Suprapubic skin (tissue), 4 donors: ENCODE results near the gene E2F3. TPM values are rescaled to one million over a fixed set of nuclear protein-coding genes. Genes with fewer than 3 reads are reported as not detected.
"Not testable (repeated sequence)": the region's sequence is repeated elsewhere in the genome, so short reads cannot be mapped to it uniquely, and the experiment has no call there.

ENCODE experiments used
- DNase-seq, 2 donors: peaks; one replicate each; pipeline ENCODE4 v3.0.0-alpha.2; 2019; ENCODE audit warnings: low spot score in 2 of 2
- H3K27ac ChIP-seq: fragments of 200-600 bp; sonication (generic); one replicate; pipeline ENCODE4 v1.5.1; 2019
- H3K27me3 ChIP-seq: fragments of 200-600 bp; sonication (generic); one replicate; pipeline ENCODE4 v1.5.1; 2019
- H3K36me3 ChIP-seq: fragments of 200-600 bp; sonication (generic); one replicate; pipeline ENCODE4 v1.5.1; 2019
- H3K4me1 ChIP-seq: fragments of 200-600 bp; sonication (generic); one replicate; pipeline ENCODE4 v1.5.1; 2019
- H3K4me3 ChIP-seq: fragments of 200-600 bp; sonication (generic); one replicate; pipeline ENCODE4 v1.5.1; 2019; ENCODE audit warnings: mild to moderate bottlenecking
- H3K9me3 ChIP-seq: fragments of 200-600 bp; sonication (generic); one replicate; pipeline ENCODE4 v1.5.1; 2019
- EP300 ChIP-seq: sonication (generic); formaldehyde crosslinking; IDR thresholded peaks from one replicate; pipeline ENCODE4 v1.6.1; 2017; ENCODE audit warnings: antibody characterized with exemption
- POLR2A ChIP-seq, 2 donors: fragments of 450-650 bp; IDR thresholded peaks; one replicate each; pipeline ENCODE4 v1.6.1; 2017; ENCODE audit warnings: antibody characterized with exemption in 2 of 2, mild to moderate bottlenecking in 2 of 2, moderate library complexity in 2 of 2
- POLR2AphosphoS5 ChIP-seq, 3 donors: sonication (generic); formaldehyde crosslinking; IDR thresholded peaks; one replicate each; pipeline ENCODE4 v1.6.1; 2017; ENCODE audit warnings: antibody characterized with exemption in 3 of 3
- WGBS: methylation state at CpG from one replicate; pipeline ENCODE4 v1.1.5; 2018; 5-methylcytosine and 5-hydroxymethylcytosine counted together
- total RNA-seq, 4 donors: library from RNA; depleted of rRNA; stranded (reverse); fragments of >200 nt; gene quantifications; one replicate each; pipeline ENCODE4 v1.1.0, GENCODE V29; 2016
- TF ChIP-seq, protein P1 (sequence below), 2 donors: fragments of 200-600 bp in 1 of 2; fragments of 450-650 bp in 1 of 2; sonication (generic) in 1 of 2; IDR thresholded peaks; one replicate each; pipeline ENCODE4 v1.5.1; 2016 to 2019; ENCODE audit warnings: antibody characterized with exemption in 2 of 2, mild to moderate bottlenecking in 1 of 2, moderate library complexity in 1 of 2

Gene E2F3
- total RNA-seq, 4 donors from 2014 or later: 1.9 to 3.6 (median 2.9) TPM

- peaks cover 10% of the 10 kb centered on the region for H3K4me1 ChIP-seq
- not testable (repeated sequence) for H3K4me3 ChIP-seq, H3K9me3 ChIP-seq, H3K36me3 ChIP-seq, DNase-seq, H3K27me3 ChIP-seq, H3K27ac ChIP-seq
- 40% methylated on average over 5 of the region's 5 CpGs for WGBS
- TF ChIP-seq, protein P1, sequence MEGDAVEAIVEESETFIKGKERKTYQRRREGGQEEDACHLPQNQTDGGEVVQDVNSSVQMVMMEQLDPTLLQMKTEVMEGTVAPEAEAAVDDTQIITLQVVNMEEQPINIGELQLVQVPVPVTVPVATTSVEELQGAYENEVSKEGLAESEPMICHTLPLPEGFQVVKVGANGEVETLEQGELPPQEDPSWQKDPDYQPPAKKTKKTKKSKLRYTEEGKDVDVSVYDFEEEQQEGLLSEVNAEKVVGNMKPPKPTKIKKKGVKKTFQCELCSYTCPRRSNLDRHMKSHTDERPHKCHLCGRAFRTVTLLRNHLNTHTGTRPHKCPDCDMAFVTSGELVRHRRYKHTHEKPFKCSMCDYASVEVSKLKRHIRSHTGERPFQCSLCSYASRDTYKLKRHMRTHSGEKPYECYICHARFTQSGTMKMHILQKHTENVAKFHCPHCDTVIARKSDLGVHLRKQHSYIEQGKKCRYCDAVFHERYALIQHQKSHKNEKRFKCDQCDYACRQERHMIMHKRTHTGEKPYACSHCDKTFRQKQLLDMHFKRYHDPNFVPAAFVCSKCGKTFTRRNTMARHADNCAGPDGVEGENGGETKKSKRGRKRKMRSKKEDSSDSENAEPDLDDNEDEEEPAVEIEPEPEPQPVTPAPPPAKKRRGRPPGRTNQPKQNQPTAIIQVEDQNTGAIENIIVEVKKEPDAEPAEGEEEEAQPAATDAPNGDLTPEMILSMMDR (IDR thresholded peaks at IDR 0.05): peak; percentile 23 to 36
These were observed 127.4 kb downstream of the E2F3 start for GRCh38 chr6:20529086-20529448.

GRCh38 chr6:20532881-20533280 is 131.2 kb downstream of the E2F3 start:
- H3K4me3 ChIP-seq: no peak overlapping the region
- WGBS: 97% methylated on average over 1 of the region's 1 CpG

GRCh38 chr6:20533746-20534294 is 132.1 kb downstream of the E2F3 start:
- H3K4me3 ChIP-seq: peak overlapping the region; percentile 89
- peaks cover 21% of the 10 kb centered on the region for H3K4me1 ChIP-seq
- TF ChIP-seq POLR2AphosphoS5 (IDR thresholded peaks at IDR 0.05): no peak
- no peak for TF ChIP-seq EP300
- TF ChIP-seq, protein P1 (IDR thresholded peaks at IDR 0.05): no peak
- no peak for TF ChIP-seq POLR2A (IDR thresholded peaks at IDR 0.05)
- H3K27me3 ChIP-seq: no peaks in the 10 kb centered on the region
- no peak for DNase-seq
- 46% methylated on average over 6 of the region's 6 CpGs for WGBS
- H3K36me3 ChIP-seq: no peaks in the 10 kb centered on the region
- no peak overlapping the region for H3K27ac ChIP-seq
- H3K9me3 ChIP-seq: no peaks in the 10 kb centered on the region

More at GRCh38 chr6:20532881-20533280, 131.2 kb downstream of the E2F3 start:
- Histone ChIP-seq H3K27me3 (no peaks in the 10 kb centered on the region), H3K9me3 (no peaks in the 10 kb centered on the region), H3K4me1 (peaks cover 27% of the 10 kb centered on the region), H3K36me3 (no peaks in the 10 kb centered on the region), H3K27ac (no peak overlapping the region)
- DNase-seq: no peak
- TF ChIP-seq EP300 (no peak), POLR2AphosphoS5 (IDR thresholded peaks at IDR 0.05) (no peak), POLR2A (IDR thresholded peaks at IDR 0.05) (no peak)
- TF ChIP-seq, protein P1 (IDR thresholded peaks at IDR 0.05): no peak

DNA sequence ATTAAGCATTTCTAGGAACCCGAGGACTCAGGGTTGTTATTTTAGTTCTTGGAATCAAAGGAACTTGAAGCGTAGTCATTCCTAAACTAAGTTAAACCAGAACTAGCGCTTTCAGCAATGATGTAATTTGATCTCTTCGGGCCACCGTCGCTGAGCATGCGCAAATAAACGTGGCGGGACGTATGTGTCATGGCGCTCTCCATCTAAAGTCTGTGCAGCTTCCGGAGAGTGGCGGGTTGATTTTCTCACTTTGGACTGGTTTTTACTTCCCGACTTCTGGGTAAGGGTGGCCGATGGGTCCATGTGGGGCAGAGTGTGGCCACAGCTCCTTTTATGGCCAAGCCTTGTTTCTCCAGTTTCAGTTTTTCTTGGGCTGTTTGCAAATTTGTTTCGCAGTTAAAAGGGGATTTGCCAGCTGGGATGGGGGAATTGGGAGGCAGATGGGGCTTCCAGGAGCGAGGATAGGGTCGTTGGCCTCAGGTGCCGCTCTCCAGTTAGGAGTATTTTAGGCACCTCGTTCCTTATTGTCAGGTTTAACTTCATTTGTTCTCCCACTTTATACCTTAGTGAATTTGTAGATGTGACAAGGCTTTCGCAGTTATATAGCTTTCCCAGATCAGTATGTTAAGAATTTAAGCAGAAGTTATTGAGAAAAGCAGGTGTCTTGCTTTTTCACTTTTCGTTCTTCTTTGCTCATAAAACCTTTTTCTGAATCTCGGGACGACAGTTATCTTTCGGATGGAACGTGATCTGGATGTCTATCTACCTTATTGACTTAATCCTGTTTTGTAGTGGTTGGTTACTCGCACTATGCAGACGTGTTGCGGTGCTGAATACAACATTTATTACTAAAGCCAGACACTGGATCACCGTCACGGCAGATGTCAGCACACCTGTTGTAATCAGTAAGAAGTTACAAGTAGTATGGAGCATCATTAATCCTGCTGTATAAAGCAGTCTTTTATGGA is 132.9 kb downstream of the E2F3 start, which contains the start of gene CDKAL1:
CDKAL1 (plus strand) TSS at position 163 of the 968 bp plus-strand sequence. CDS start 11,894 bp downstream, outside the sequence.
- Histone ChIP-seq H3K9me3 (no peaks in the 10 kb centered on the region), H3K27me3 (no peaks in the 10 kb centered on the region), H3K27ac (peak within 1 kb of the TSS; percentile 88), H3K36me3 (no peaks in the 10 kb centered on the region), H3K4me1 (peaks cover 21% of the 10 kb centered on the region), H3K4me3 (peak within 1 kb of the TSS; percentile 89)
- peak; percentile 92 to 95 for DNase-seq
- TF ChIP-seq POLR2AphosphoS5 (IDR thresholded peaks at IDR 0.05) (peak in 1 of 3 donors; percentile 96), POLR2A (IDR thresholded peaks at IDR 0.05) (peak in 1 of 2 donors; percentile 37), EP300 (no peak)
- TF ChIP-seq, protein P1 (IDR thresholded peaks at IDR 0.05): no peak
- under 1% methylated on average over 31 of the region's 31 CpGs for WGBS

- DNase-seq: no peak
- Histone ChIP-seq H3K36me3 (peaks cover 15% of the 10 kb centered on the region), H3K27me3 (no peaks in the 10 kb centered on the region), H3K4me1 (peaks cover 22% of the 10 kb centered on the region), H3K9me3 (no peaks in the 10 kb centered on the region), H3K4me3 (no peak overlapping the region), H3K27ac (no peak overlapping the region)
- WGBS: 100% methylated on average over 1 of the region's 1 CpG
- no peak for TF ChIP-seq POLR2A (IDR thresholded peaks at IDR 0.05)
- no peak for TF ChIP-seq POLR2AphosphoS5 (IDR thresholded peaks at IDR 0.05)
- TF ChIP-seq, protein P1 (IDR thresholded peaks at IDR 0.05): no peak
- no peak for TF ChIP-seq EP300
These were observed 136.5 kb downstream of the E2F3 start for GRCh38 chr6:20538131-20538662.
